Gastrocnemius medialis (tissue), 4 donors: Measurements from ENCODE around the gene PHC3. TPM values are rescaled to one million over a fixed set of nuclear protein-coding genes. Genes with fewer than 3 reads are reported as not detected.

Experiments
- ATAC-seq, 2 donors: fragments of 150-250 bp; one replicate each; pipeline ENCODE4 v1.9.1; 2016
- DNase-seq, 2 donors: peaks; one replicate each; pipeline ENCODE4 v3.0.0-alpha.2; 2019
- H3K27ac ChIP-seq, 4 donors: fragments of 200-600 bp; sonication (generic); 1 replicate in 1 of 4; 2 replicates in 3 of 4; pipeline ENCODE4 v1.5.1; 2016 to 2018; ENCODE audit warnings: mild to moderate bottlenecking in 2 of 4, moderate library complexity in 1 of 4
- H3K27me3 ChIP-seq, 3 donors: fragments of 200-600 bp; sonication (generic) in 2 of 3; 1 replicate in 1 of 3; 2 replicates in 2 of 3; pipeline versions ENCODE4 v1.5.1 to v1.6.0; 2016 to 2019; ENCODE audit warnings: mild to moderate bottlenecking in 1 of 3, moderate library complexity in 1 of 3
- H3K36me3 ChIP-seq, 2 donors: fragments of 200-600 bp; sonication (generic) in 1 of 2; one replicate each; pipeline ENCODE4 v1.5.1; 2017 to 2018
- H3K4me1 ChIP-seq, 2 donors: fragments of 200-600 bp; sonication (generic) in 1 of 2; one replicate each; pipeline ENCODE4 v1.5.1; 2016 to 2017; ENCODE audit warnings: mild to moderate bottlenecking in 2 of 2
- H3K4me3 ChIP-seq, 4 donors: fragments of 200-600 bp; sonication (generic) in 3 of 4; 1 replicate in 1 of 4; 2 replicates in 3 of 4; pipeline ENCODE4 v1.5.1; 2016 to 2019; ENCODE audit warnings: mild to moderate bottlenecking in 2 of 4
- H3K9me3 ChIP-seq, 3 donors: fragments of 200-600 bp; sonication (generic) in 2 of 3; 1 replicate in 1 of 3; 2 replicates in 2 of 3; pipeline ENCODE4 v1.5.1; 2016 to 2019
- CTCF ChIP-seq, 5 experiments: fragments of 450-650 bp in 3 of 5; fragments of 200-600 bp in 2 of 5; sonication (generic) in 2 of 5; IDR thresholded peaks in 4 of 5; conservative IDR thresholded peaks in 1 of 5; 1 replicate in 4 of 5; 2 replicates in 1 of 5; pipeline ENCODE4 v1.5.1; 2016 to 2019; ENCODE audit warnings: antibody characterized with exemption in 5 of 5, mild to moderate bottlenecking in 3 of 5, moderate library complexity in 3 of 5
- POLR2A ChIP-seq, 2 donors: fragments of 450-650 bp; IDR thresholded peaks; one replicate each; pipeline ENCODE4 v1.6.1; 2017; ENCODE audit warnings: antibody characterized with exemption in 2 of 2, mild to moderate bottlenecking in 2 of 2, moderate library complexity in 2 of 2
- in situ Hi-C, 4 donors: fragments of 200-750 bp; cut with MboI; loops; one replicate each; pipeline versions ENCODE4 v1.15.0 to v1.8.0; 2017; ENCODE audit warnings: low sequenced_read_pairs in 4 of 4
- intact Hi-C: fragments of 100-400 bp; cut with DNase I; formaldehyde crosslinking; loops from one replicate; pipeline ENCODE4 v1.15.1; 2023; ENCODE audit warnings: low total_unique reads
- total RNA-seq, 4 donors: library from RNA; depleted of rRNA; stranded (reverse); fragments of >200 nt; gene quantifications; one replicate each; pipeline versions ENCODE4 v1.1.0 to v1.2.3, GENCODE V29; 2016

Gene PHC3
- total RNA-seq, 4 donors from 2014 or later, result 25.4 to 37.0 (median 32.4) TPM

- in situ Hi-C loops (no loop called here), intact Hi-C loops (no loop called here)
- Histone ChIP-seq H3K4me1 (peaks cover 0 to 6% of the 10 kb centered on the region in 2 donors), H3K27ac (no peak overlapping the region), H3K27me3 (no peaks in the 10 kb centered on the region), H3K4me3 (no peak overlapping the region), H3K36me3 (peaks cover 0 to 15% of the 10 kb centered on the region in 2 donors), H3K9me3 (no peaks in the 10 kb centered on the region)
- no peak for ATAC-seq
- TF ChIP-seq POLR2A (IDR thresholded peaks at IDR 0.05) (no peak), CTCF (IDR thresholded peaks at IDR 0.05 in 4 of 5, conservative IDR thresholded peaks at IDR 0.05 in 1 of 5) (no peak)
- no peak for DNase-seq
Measured at GRCh38 chr3:170142373-170142772, 39.2 kb downstream of the PHC3 start.

- TF ChIP-seq POLR2A (IDR thresholded peaks at IDR 0.05), result no peak
- no peak for TF ChIP-seq CTCF (IDR thresholded peaks at IDR 0.05 in 4 of 5, conservative IDR thresholded peaks at IDR 0.05 in 1 of 5)
- in situ Hi-C loops, result no loop called here
- Histone ChIP-seq H3K36me3 (peaks cover 0 to 28% of the 10 kb centered on the region in 2 donors), H3K27ac (no peak overlapping the region), H3K27me3 (no peaks in the 10 kb centered on the region), H3K4me3 (no peak overlapping the region), H3K4me1 (peaks cover 0 to 3% of the 10 kb centered on the region in 2 donors), H3K9me3 (no peaks in the 10 kb centered on the region)
- DNase-seq (no peak), ATAC-seq (no peak)
- intact Hi-C loops, result no loop called here
Measured at GRCh38 chr3:170137986-170138385, 43.5 kb downstream of the PHC3 start.

DNA sequence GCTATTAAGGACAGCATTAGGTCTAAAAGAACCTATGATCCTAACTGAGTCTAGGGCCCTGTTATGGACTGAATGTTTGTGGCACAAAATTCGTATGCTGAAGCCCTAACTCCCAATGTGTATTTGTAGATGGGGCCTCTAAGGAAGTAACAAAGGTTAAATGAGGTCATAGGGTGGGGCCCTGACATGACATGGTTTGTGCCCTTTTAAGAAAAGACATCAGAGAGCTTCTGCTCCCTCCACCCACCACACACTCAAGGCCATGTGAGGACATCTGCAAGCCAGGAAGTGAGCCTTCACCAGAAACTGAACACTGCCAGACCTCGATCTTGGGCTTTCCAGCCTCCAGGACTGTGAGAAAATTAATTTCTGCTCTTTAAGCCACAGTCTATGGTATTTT lies 49.2 kb downstream of the PHC3 start:
- Histone ChIP-seq H3K9me3 (no peaks in the 10 kb centered on the region), H3K4me3 (no peak overlapping the region), H3K27me3 (no peaks in the 10 kb centered on the region), H3K27ac (no peak overlapping the region), H3K4me1 (no peaks in the 10 kb centered on the region), H3K36me3 (peaks cover 0 to 58% of the 10 kb centered on the region in 2 donors)
- no peak for ATAC-seq
- no peak for DNase-seq
- TF ChIP-seq POLR2A (IDR thresholded peaks at IDR 0.05) (no peak), CTCF (IDR thresholded peaks at IDR 0.05 in 4 of 5, conservative IDR thresholded peaks at IDR 0.05 in 1 of 5) (no peak)
- in situ Hi-C loops, result no loop called here
- intact Hi-C loops, result no loop called here

- no peak for TF ChIP-seq CTCF (IDR thresholded peaks at IDR 0.05 in 4 of 5, conservative IDR thresholded peaks at IDR 0.05 in 1 of 5)
- no peak for TF ChIP-seq POLR2A (IDR thresholded peaks at IDR 0.05)
- in situ Hi-C loops, result no loop called here
- H3K9me3 ChIP-seq, result no peaks in the 10 kb centered on the region
- H3K36me3 ChIP-seq, result peaks cover 0 to 52% of the 10 kb centered on the region in 2 donors
- no peaks in the 10 kb centered on the region for H3K27me3 ChIP-seq
- H3K27ac ChIP-seq, result no peak overlapping the region
- ATAC-seq (no peak), DNase-seq (no peak)
- no peak overlapping the region for H3K4me3 ChIP-seq
- intact Hi-C loops, result no loop called here
- H3K4me1 ChIP-seq, result no peaks in the 10 kb centered on the region
Measured at GRCh38 chr3:170130532-170130931, 51.0 kb downstream of the PHC3 start.

DNA sequence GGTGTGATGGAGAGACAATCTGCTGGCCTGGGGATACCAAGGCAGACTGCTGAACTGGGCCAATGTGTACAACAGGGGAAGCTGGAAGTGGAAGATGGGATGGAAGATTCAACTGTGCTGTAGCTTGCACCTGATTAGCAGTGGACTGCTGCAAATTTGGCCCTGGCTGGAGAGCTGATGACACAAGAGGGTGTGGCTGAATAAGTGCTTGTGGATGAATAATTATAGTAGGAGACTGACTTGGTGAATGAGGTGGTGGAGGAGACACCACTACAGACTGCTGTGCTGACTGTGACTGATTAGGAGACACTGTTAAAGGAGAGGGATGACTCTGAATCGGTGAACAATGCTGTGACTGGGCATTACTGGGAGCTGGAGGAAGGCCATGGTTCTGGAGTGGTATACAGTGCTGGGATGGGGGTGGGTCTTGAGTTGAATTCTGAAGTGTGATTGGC lies 52.5 kb downstream of the PHC3 start:
- in situ Hi-C loops, result no loop called here
- TF ChIP-seq POLR2A (IDR thresholded peaks at IDR 0.05), result no peak
- no peak for TF ChIP-seq CTCF (IDR thresholded peaks at IDR 0.05 in 4 of 5, conservative IDR thresholded peaks at IDR 0.05 in 1 of 5)

More for the DNA sequence above, 52.5 kb downstream of the PHC3 start:
- DNase-seq (no peak), ATAC-seq (no peak)
- Histone ChIP-seq H3K4me1 (no peaks in the 10 kb centered on the region), H3K27me3 (no peaks in the 10 kb centered on the region), H3K4me3 (no peak overlapping the region), H3K36me3 (peaks cover 0 to 38% of the 10 kb centered on the region in 2 donors), H3K9me3 (no peaks in the 10 kb centered on the region), H3K27ac (no peak overlapping the region)
- intact Hi-C loops, result no loop called here
